H4 (cell line): ENCODE measurements around the gene TENT5A. TPM values are rescaled to one million over a fixed set of nuclear protein-coding genes. Genes with fewer than 3 reads are reported as not detected.
"Not testable (repeated sequence)": the region's sequence is repeated elsewhere in the genome, so short reads cannot be mapped to it uniquely, and the experiment has no call there.

Experiments used
- DNase-seq: peaks from one replicate; pipeline ENCODE4 v3.0.0-alpha.2; 2015; ENCODE audit warnings: low spot score
- total RNA-seq: library from RNA; depleted of rRNA; stranded (reverse); fragments of >200 nt; shearing (Covaris generic); gene quantifications from 2 replicates; pipeline ENCODE4 v1.2.3, GENCODE V29; 2014

Gene TENT5A
- total RNA-seq, 1 experiment from 2014 or later: 19.3 TPM

- DNase-seq: no peak
Observed at GRCh38 chr6:81750681-81751387, 1.6 kb downstream of the TENT5A start.

- DNase-seq: no peak
Observed at GRCh38 chr6:81750200-81750599, 2.3 kb downstream of the TENT5A start.

- no peak for DNase-seq
Observed at GRCh38 chr6:81749707-81750106, 2.8 kb downstream of the TENT5A start.

- DNase-seq: no peak
Observed at GRCh38 chr6:81748994-81749393, 3.5 kb downstream of the TENT5A start.

- no peak for DNase-seq
Observed at GRCh38 chr6:81747327-81747726, 5.2 kb downstream of the TENT5A start.

GRCh38 chr6:81744131-81744530 lies 8.3 kb downstream of the TENT5A start:
- DNase-seq: no peak

- no peak for DNase-seq
Observed at GRCh38 chr6:81743649-81744048, 8.8 kb downstream of the TENT5A start.

- DNase-seq: no peak
Observed at GRCh38 chr6:81741689-81742088, 10.8 kb downstream of the TENT5A start.

- DNase-seq: not testable (repeated sequence)
Observed at GRCh38 chr6:81740591-81740990, 11.9 kb downstream of the TENT5A start.

- DNase-seq: no peak
Observed at GRCh38 chr6:81739230-81740195, 13.0 kb downstream of the TENT5A start.

GRCh38 chr6:81736428-81736827 lies 16.1 kb downstream of the TENT5A start:
- no peak for DNase-seq

- no peak for DNase-seq
Observed at GRCh38 chr6:81735756-81736380, 16.6 kb downstream of the TENT5A start.

GRCh38 chr6:81734500-81735150 lies 17.9 kb downstream of the TENT5A start:
- no peak for DNase-seq

GRCh38 chr6:81734081-81734480 lies 18.4 kb downstream of the TENT5A start:
- DNase-seq: no peak

GRCh38 chr6:81731814-81732213 lies 20.7 kb downstream of the TENT5A start:
- DNase-seq: no peak

- DNase-seq: no peak
Observed at GRCh38 chr6:81727876-81728517, 24.5 kb downstream of the TENT5A start.

- no peak for DNase-seq
Observed at GRCh38 chr6:81725127-81725526, 27.4 kb downstream of the TENT5A start.

- no peak for DNase-seq
Observed at GRCh38 chr6:81722506-81723223, 29.8 kb downstream of the TENT5A start.

- no peak for DNase-seq
Observed at GRCh38 chr6:81720427-81720826, 32.1 kb downstream of the TENT5A start.

- DNase-seq: no peak
Observed at GRCh38 chr6:81718126-81718525, 34.4 kb downstream of the TENT5A start.

- no peak for DNase-seq
Observed at GRCh38 chr6:81714684-81715083, 37.8 kb downstream of the TENT5A start.
